Thyroid gland (tissue), 4 donors: ENCODE data around the gene VANGL1. TPM values are rescaled to one million over a fixed set of nuclear protein-coding genes. Genes with fewer than 3 reads are reported as not detected.

Experiments
- DNase-seq, 2 donors: peaks; one replicate each; pipeline ENCODE4 v3.0.0-alpha.2; 2019
- H3K27ac ChIP-seq, 3 donors: fragments of 200-600 bp; sonication (generic); 1 replicate in 2 of 3; 2 replicates in 1 of 3; pipeline ENCODE4 v1.5.1; 2016 to 2019; ENCODE audit warnings: mild to moderate bottlenecking in 1 of 3, moderate library complexity in 1 of 3
- H3K27me3 ChIP-seq: fragments of 200-600 bp; sonication (generic); one replicate; pipeline ENCODE4 v1.5.1; 2019
- H3K36me3 ChIP-seq, 2 donors: fragments of 200-600 bp; sonication (generic); one replicate each; pipeline ENCODE4 v1.5.1; 2016 to 2019
- H3K4me1 ChIP-seq, 2 donors: fragments of 200-600 bp; sonication (generic); one replicate each; pipeline ENCODE4 v1.5.1; 2017 to 2019
- H3K4me3 ChIP-seq, 3 donors: fragments of 200-600 bp; sonication (generic); replicated peaks in 1 of 3; 1 replicate in 2 of 3; 2 replicates in 1 of 3; pipeline ENCODE4 v1.5.1; 2016; ENCODE audit warnings: mild to moderate bottlenecking in 1 of 3
- H3K9me3 ChIP-seq: fragments of 200-600 bp; sonication (generic); one replicate; pipeline ENCODE4 v1.5.1; 2017
- POLR2A ChIP-seq, 2 donors: fragments of 450-650 bp; IDR thresholded peaks; one replicate each; pipeline ENCODE4 v1.6.1; 2017; ENCODE audit warnings: antibody characterized with exemption in 2 of 2, mild to moderate bottlenecking in 2 of 2, moderate library complexity in 1 of 2
- WGBS, 2 donors: methylation state at CpG; one replicate each; pipeline ENCODE4 v1.1.5; 2017; 5-methylcytosine and 5-hydroxymethylcytosine counted together
- intact Hi-C: fragments of 100-400 bp; cut with DNase I; formaldehyde crosslinking; loops from one replicate; pipeline ENCODE4 v1.15.1; 2023
- total RNA-seq, 4 donors: library from RNA; depleted of rRNA; stranded (reverse); fragments of >200 nt; gene quantifications; one replicate each; pipeline ENCODE4 v1.2.3, GENCODE V29; 2016
- TF ChIP-seq, protein P1 (sequence below), 6 experiments: fragments of 200-600 bp in 3 of 6; fragments of 450-650 bp in 3 of 6; sonication (generic) in 3 of 6; IDR thresholded peaks; one replicate each; pipeline ENCODE4 v1.5.1; 2016 to 2019; ENCODE audit warnings: antibody characterized with exemption in 6 of 6, mild to moderate bottlenecking in 2 of 6, inconsistent platforms in 1 of 6, moderate library complexity in 1 of 6

VANGL1 gene
- total RNA-seq, 4 donors from 2014 or later = 10.9 to 22.8 (median 14.8) TPM

GRCh38 chr1:115613767-115614166 is 28.0 kb upstream of the VANGL1 start:
- WGBS, 2 donors = 95 to 97% methylated on average over 4 of the region's 4 CpGs
- Histone ChIP-seq H3K27ac (no peak overlapping the region), H3K4me1 (no peaks in the 10 kb centered on the region), H3K36me3 (no peaks in the 10 kb centered on the region), H3K4me3 (no peak overlapping the region), H3K27me3 (no peaks in the 10 kb centered on the region), H3K9me3 (no peaks in the 10 kb centered on the region)
- TF ChIP-seq, protein P1, sequence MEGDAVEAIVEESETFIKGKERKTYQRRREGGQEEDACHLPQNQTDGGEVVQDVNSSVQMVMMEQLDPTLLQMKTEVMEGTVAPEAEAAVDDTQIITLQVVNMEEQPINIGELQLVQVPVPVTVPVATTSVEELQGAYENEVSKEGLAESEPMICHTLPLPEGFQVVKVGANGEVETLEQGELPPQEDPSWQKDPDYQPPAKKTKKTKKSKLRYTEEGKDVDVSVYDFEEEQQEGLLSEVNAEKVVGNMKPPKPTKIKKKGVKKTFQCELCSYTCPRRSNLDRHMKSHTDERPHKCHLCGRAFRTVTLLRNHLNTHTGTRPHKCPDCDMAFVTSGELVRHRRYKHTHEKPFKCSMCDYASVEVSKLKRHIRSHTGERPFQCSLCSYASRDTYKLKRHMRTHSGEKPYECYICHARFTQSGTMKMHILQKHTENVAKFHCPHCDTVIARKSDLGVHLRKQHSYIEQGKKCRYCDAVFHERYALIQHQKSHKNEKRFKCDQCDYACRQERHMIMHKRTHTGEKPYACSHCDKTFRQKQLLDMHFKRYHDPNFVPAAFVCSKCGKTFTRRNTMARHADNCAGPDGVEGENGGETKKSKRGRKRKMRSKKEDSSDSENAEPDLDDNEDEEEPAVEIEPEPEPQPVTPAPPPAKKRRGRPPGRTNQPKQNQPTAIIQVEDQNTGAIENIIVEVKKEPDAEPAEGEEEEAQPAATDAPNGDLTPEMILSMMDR (IDR thresholded peaks at IDR 0.05) = no peak
- TF ChIP-seq POLR2A (IDR thresholded peaks at IDR 0.05) = no peak
- DNase-seq = no peak
- intact Hi-C loops = loop anchor here (10.0 kb wide), 1 partner anchor 151 kb away; the partner anchor contains the start of gene CASQ2

DNA sequence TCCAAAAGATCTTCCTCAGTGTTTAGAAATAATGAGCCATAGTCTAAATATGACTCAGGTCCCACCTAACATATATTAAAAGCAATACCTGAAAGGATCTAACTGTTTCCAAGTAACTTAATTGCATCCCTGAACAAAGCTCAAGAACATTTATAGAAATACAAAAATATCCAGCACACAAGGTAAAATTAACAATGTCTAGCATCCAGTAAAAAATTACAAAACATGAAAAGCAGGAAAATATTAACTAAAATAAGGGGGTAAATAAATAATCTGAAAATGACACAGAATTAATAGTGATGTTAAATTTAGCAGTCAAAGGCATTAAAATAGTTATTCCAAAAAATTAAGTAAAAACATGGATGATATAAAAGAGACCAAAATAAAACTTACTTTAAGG is 21.3 kb upstream of the VANGL1 start:
- intact Hi-C loops = no loop called here
- Histone ChIP-seq H3K36me3 (no peaks in the 10 kb centered on the region), H3K9me3 (no peaks in the 10 kb centered on the region), H3K27ac (no peak overlapping the region), H3K27me3 (no peaks in the 10 kb centered on the region), H3K4me3 (no peak overlapping the region), H3K4me1 (no peaks in the 10 kb centered on the region)
- no peak for DNase-seq
- TF ChIP-seq, protein P1 (IDR thresholded peaks at IDR 0.05) = no peak
- TF ChIP-seq POLR2A (IDR thresholded peaks at IDR 0.05) = no peak

GRCh38 chr1:115620950-115621349 is 20.8 kb upstream of the VANGL1 start:
- H3K27ac ChIP-seq = no peak overlapping the region
- no peaks in the 10 kb centered on the region for H3K4me1 ChIP-seq
- H3K27me3 ChIP-seq = no peaks in the 10 kb centered on the region
- H3K4me3 ChIP-seq = no peak overlapping the region
- intact Hi-C loops = no loop called here
- TF ChIP-seq POLR2A (IDR thresholded peaks at IDR 0.05) = no peak
- TF ChIP-seq, protein P1 (IDR thresholded peaks at IDR 0.05) = no peak
- no peaks in the 10 kb centered on the region for H3K9me3 ChIP-seq
- DNase-seq = no peak
- H3K36me3 ChIP-seq = no peaks in the 10 kb centered on the region

DNA sequence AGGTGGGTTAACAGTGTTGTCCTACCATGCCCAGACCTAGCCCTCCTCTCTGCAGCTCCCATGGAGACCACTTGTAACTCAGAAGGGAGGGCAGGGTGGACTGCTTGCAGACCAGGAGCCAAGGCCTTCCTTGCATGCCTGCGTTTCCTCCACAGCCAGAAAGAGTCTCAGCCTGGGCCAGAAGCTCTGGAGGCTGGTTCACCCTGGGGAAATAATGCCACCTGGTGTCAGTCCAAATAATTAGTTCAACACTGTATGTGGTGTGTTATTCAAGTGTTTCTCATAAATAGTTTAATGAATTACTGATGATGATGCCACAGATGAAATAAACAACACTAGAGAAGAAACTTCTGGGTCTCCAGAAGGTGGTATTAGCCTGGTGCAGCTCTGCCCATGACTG is 16.9 kb upstream of the VANGL1 start:
- intact Hi-C loops = no loop called here
- TF ChIP-seq, protein P1 (IDR thresholded peaks at IDR 0.05) = no peak
- no peak for TF ChIP-seq POLR2A (IDR thresholded peaks at IDR 0.05)
- no peaks in the 10 kb centered on the region for H3K4me1 ChIP-seq
- no peaks in the 10 kb centered on the region for H3K27me3 ChIP-seq
- DNase-seq = no peak
- H3K36me3 ChIP-seq = no peaks in the 10 kb centered on the region
- no peaks in the 10 kb centered on the region for H3K9me3 ChIP-seq
- 80 to 100% methylated on average over 1 of the region's 1 CpG for WGBS, 2 donors
- H3K27ac ChIP-seq = no peak overlapping the region
- H3K4me3 ChIP-seq = no peak overlapping the region

- 86 to 91% methylated on average over 2 of the region's 2 CpGs for WGBS, 2 donors
Measured at GRCh38 chr1:115630342-115630741, 11.4 kb upstream of the VANGL1 start.

More at GRCh38 chr1:115630342-115630741, 11.4 kb upstream of the VANGL1 start:
- intact Hi-C loops = no loop called here
- no peaks in the 10 kb centered on the region for H3K9me3 ChIP-seq
- H3K27ac ChIP-seq = no peak overlapping the region
- no peak for DNase-seq
- H3K27me3 ChIP-seq = no peaks in the 10 kb centered on the region
- no peak overlapping the region for H3K4me3 ChIP-seq
- no peaks in the 10 kb centered on the region for H3K4me1 ChIP-seq
- TF ChIP-seq, protein P1 (IDR thresholded peaks at IDR 0.05) = no peak
- TF ChIP-seq POLR2A (IDR thresholded peaks at IDR 0.05) = no peak
- no peaks in the 10 kb centered on the region for H3K36me3 ChIP-seq
